ENCODE results near the gene LBR.
"Not testable (repeated sequence)": the region's sequence is repeated elsewhere in the genome, so short reads cannot be mapped to it uniquely, and the experiment has no call there.

The LBR gene

DNA sequence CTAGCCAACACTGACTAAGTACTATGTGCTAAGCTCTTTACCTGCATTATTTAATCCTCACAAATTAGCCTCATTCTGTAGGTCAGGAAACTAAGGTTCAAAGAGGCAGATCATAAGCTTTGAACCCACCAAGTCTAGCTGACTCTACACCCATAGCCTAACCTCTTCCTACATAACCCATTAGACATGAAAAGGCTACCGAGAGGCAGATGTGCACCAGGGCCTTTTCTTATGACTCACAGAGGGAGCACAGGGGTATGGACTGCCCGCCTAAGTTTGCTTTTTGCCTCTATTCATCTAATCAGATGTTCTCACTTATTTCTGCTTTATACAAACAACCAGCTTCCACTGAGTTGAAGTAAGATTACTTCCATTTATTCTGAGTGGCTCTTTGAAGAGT, 31.5 kb downstream of the LBR start:
- Mint-ChIP-seq H3K27me3 (no peaks in the 10 kb centered on the region), H3K9me3 (no peaks in the 10 kb centered on the region), H3K4me3 (no peak overlapping the region), H3K27ac (no peak overlapping the region), H3K4me1 (peaks cover 5% of the 10 kb centered on the region)
- ATAC-seq (peak; percentile 65), DNase-seq (no peak)

DNA sequence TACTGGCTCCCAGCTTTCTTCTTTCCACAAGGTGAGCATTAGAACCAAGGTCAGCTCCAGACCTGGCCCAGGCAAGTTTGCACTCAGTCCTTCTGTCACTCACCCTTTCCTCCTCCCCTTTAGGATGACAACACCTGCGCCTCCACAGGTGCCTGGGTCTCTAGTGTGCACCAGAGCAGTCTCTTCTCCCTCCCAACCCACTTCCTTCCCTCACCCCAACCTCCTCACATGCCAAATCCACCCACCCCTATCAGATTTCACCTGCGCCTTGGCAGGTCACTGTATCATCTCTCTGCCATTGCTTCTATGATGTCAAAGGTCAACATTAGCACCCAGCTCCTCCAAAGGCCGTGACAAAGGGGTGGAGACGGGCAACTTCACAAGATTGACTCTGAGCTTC, 38.0 kb downstream of the LBR start:
- peak; percentile 29 for ATAC-seq
- Mint-ChIP-seq H3K4me1 (no peaks in the 10 kb centered on the region), H3K4me3 (no peak overlapping the region), H3K27ac (peak overlapping the region; percentile 44 to 87), H3K27me3 (no peaks in the 10 kb centered on the region), H3K9me3 (no peaks in the 10 kb centered on the region)
- DNase-seq, result no peak

DNA sequence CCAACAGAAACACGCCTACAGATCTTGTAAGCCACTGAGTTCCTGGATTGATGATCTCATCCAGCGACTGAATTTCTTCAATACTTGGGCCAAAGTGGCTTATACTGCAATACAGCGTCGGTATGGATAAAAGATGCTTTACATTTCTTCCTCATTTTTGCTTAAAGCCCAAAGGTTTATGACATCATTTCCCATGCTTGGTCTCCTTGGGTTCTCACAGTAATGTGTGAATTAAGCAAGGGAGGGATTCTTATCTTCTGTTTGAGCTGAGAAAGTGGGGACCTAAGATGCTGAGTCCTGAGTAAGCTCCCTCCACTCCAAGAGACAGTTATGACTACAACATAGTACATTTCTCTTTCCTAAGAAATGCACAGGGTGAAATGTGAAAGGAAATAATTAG, 39.5 kb downstream of the LBR start:
- no peaks in the 10 kb centered on the region for H3K27me3 Mint-ChIP-seq
- H3K4me1 Mint-ChIP-seq, result no peaks in the 10 kb centered on the region
- no peak for ATAC-seq
- no peak overlapping the region for H3K4me3 Mint-ChIP-seq
- DNase-seq, result no peak
- no peaks in the 10 kb centered on the region for H3K9me3 Mint-ChIP-seq
- no peak overlapping the region for H3K27ac Mint-ChIP-seq

DNA sequence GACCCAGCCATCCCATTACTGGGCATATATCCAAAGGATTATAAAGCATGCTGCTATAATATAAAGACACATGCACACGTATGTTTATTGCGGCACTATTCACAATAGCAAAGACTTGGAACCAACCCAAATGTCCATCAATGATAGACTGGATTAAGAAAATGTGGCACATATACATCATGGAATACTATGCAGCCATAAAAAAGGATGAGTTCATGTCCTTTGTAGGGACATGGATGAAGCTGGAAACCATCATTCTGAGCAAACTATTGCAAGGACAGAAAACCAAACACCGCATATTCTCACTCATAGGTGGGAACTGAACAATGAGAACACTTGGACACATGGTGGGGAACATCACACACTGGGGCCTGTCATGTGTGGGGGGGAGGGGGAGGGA, 41.0 kb downstream of the LBR start:
- not testable (repeated sequence) for H3K27me3 Mint-ChIP-seq, H3K9me3 Mint-ChIP-seq, H3K27ac Mint-ChIP-seq, ATAC-seq, DNase-seq, H3K4me1 Mint-ChIP-seq, H3K4me3 Mint-ChIP-seq

DNA sequence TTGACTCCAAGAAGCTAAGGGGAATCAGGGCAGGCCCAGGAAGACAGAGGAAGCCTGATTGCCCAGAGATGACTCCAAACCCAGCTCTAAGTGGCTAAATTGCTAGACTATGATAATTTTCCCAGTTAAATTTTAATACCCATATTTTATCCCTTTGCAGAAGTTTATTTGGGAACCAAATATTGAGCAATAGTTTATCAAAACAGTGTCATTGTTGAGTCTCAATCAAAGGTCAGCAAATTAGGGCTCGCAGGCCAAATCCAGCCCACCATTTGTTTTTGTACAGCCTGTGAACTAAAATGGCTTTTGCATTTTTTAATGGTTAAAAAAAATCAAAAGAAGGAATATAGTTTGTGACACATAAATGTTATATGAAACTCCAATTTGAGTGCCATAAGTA, 47.1 kb downstream of the LBR start:
- Mint-ChIP-seq H3K9me3 (no peaks in the 10 kb centered on the region), H3K27me3 (no peaks in the 10 kb centered on the region), H3K4me3 (no peak overlapping the region), H3K27ac (no peak overlapping the region), H3K4me1 (no peaks in the 10 kb centered on the region)
- ATAC-seq (no peak), DNase-seq (no peak)

DNA sequence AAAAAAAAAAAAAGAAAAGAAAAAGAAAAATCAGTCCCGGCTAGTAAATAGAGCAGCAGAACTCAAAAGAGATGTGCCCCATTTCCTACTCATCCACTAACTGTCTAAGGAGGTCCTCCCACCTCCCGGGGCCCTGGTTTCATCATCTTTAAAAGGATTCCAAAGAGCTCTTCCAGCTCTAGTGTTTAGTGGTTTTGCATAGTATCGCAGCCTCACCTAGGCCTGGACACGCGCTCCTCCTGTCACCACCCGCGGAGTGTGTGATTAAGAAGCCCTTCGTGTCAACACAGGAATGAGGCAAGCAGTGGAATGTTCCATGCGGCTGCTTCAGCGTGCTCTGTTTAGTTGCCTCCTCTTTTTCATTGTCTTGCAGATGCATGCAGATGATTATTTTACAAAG, 49.0 kb downstream of the LBR start:
- no peak for DNase-seq
- Mint-ChIP-seq H3K27me3 (no peaks in the 10 kb centered on the region), H3K4me1 (no peaks in the 10 kb centered on the region), H3K9me3 (no peaks in the 10 kb centered on the region), H3K27ac (no peak overlapping the region), H3K4me3 (no peak overlapping the region)
- no peak for ATAC-seq

DNA sequence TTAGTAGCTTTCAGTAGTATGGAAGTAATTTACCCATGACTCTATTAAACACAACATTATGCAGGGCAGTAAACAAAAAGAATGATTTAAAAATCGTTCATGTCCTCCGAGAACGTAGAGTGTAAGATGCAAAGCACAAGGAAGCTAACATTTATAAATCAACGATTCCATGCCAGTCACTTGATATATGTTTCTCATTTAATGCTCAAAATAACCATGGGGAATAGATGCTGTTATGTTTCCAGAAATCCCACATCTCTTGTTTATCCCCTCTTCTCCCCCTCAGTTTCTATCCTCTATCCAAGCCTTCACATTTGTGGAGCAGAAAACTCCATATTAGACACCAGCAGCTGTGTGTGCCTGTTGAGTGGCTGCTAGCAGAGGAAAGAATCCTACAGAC, 52.8 kb downstream of the LBR start:
- Mint-ChIP-seq H3K27me3 (no peaks in the 10 kb centered on the region), H3K4me1 (no peaks in the 10 kb centered on the region), H3K9me3 (no peaks in the 10 kb centered on the region), H3K27ac (no peak overlapping the region), H3K4me3 (no peak overlapping the region)
- DNase-seq (no peak), ATAC-seq (no peak)

DNA sequence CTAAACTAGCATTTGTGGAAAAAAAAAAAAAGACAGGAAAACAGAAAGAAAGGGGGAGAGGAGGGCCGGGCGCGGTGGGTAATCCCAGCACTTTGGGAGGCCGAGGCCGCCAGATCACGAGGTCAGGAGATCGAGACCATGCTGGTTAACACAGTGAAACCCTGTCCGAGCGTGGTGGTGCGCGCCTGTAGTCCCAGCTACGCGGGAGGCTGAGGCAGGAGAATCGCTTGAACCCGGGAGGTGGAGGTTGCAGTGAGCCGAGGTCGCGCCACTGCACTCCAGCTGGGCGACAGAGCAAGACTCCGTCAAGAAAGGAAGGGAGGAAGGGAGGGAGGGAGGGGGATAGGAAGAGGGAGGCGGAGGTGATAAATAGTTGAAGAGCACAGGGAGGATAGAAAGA, 54.7 kb downstream of the LBR start:
- no peak overlapping the region for H3K4me3 Mint-ChIP-seq
- H3K27me3 Mint-ChIP-seq, result no peaks in the 10 kb centered on the region
- ATAC-seq, result no peak
- H3K4me1 Mint-ChIP-seq, result no peaks in the 10 kb centered on the region
- DNase-seq, result no peak
- H3K9me3 Mint-ChIP-seq, result no peaks in the 10 kb centered on the region
- H3K27ac Mint-ChIP-seq, result peak overlapping the region in 1 of 2 donors; percentile 75

DNA sequence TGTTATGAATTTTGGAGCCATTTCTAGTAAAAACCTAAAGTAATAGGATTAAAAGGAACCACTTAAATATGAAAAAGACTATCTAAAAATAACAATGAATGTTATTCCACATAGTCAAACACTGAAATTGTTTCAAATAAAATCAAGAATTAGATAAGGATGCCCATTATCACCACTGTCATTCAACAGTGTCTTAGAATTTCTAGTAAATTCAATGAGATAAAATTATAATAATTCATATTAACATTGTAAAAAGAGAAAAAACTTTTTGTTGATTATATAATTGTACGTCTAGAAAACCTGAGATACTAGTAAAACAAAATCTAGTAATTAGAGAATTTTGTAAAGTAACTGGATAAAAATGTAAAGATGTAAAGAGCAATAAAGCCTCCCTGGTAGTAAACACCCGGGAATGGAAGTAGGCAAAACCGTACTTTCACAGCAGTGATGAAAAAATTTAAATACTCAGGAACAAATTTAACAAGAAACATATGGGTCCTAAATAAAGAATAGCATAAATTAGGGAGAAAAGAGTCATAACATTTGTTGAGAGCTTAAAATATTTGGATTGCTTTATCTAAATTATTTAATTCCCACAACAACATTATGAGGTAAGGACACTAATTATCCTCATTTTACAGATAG, 56.4 kb downstream of the LBR start:
- DNase-seq (no peak), ATAC-seq (no peak)
- no peak overlapping the region for H3K4me3 Mint-ChIP-seq
- H3K27me3 Mint-ChIP-seq, result no peaks in the 10 kb centered on the region
- no peaks in the 10 kb centered on the region for H3K4me1 Mint-ChIP-seq
- no peaks in the 10 kb centered on the region for H3K9me3 Mint-ChIP-seq
- H3K27ac Mint-ChIP-seq, result no peak overlapping the region

DNA sequence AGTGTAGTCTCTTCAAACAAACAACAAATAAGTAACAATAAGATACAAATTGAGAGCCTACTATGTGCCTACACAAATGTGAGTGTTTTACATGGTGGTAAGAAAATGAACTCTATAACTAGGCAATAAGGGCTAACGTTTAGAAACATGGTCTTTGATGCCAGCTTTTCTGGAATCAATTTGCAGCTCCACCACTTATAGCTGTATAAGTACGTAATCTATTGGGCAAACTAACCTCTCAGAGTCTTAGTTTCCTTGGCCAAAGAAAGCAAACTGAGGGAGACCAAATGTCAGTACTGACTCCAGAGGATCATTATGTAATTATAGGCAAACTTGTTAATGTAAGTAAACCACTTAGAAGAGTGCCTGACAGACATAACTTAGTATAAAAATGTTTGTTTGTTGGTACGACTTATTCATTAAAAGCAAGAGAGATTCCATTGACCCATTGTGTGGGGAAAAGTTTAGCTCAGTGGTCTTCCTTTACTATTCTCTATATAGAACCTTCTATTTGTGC, 59.7 kb downstream of the LBR start:
- Mint-ChIP-seq H3K9me3 (no peaks in the 10 kb centered on the region), H3K4me3 (no peak overlapping the region), H3K27me3 (no peaks in the 10 kb centered on the region), H3K4me1 (no peaks in the 10 kb centered on the region), H3K27ac (no peak overlapping the region)
- DNase-seq (no peak), ATAC-seq (no peak)

DNA sequence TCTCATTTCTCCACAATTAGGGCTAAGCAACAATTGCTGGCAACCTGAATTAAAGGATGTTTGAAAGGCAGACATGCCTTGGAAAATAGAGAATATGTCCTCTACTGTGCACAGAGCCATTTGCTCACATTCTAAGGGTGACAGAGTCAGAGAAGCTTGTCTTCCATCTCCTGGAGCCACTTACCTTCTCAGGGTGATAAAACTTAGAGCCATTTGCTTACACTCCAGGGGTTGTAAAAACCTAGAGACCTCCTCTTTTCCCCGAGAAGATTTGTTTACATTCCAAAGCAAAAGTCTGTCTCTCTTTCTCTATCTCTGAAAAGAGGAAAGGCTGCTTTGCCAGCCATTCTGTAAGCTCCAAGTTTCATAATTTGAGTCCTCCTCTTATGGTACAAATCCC, 61.3 kb downstream of the LBR start:
- Mint-ChIP-seq H3K27ac (no peak overlapping the region), H3K4me1 (no peaks in the 10 kb centered on the region), H3K4me3 (no peak overlapping the region), H3K9me3 (no peaks in the 10 kb centered on the region), H3K27me3 (no peaks in the 10 kb centered on the region)
- ATAC-seq (no peak), DNase-seq (no peak)

DNA sequence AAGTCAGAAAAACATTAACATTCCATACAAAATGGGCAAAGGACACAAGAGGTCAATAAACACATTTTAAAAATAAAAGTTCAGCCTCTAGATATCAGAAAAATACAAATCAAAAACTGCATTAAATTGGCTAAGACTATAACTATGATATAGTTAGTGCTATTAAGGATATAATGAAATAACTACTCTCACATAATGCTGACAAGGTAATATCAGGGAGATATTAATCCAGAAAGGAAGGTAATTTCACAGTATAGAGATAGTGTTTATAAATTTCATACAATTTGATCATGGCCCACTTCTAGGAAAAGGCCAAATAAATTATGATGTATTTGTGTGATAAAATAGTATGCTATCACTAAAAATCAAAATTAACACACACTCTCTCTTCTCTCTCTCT, 61.8 kb downstream of the LBR start:
- DNase-seq (no peak), ATAC-seq (no peak)

DNA sequence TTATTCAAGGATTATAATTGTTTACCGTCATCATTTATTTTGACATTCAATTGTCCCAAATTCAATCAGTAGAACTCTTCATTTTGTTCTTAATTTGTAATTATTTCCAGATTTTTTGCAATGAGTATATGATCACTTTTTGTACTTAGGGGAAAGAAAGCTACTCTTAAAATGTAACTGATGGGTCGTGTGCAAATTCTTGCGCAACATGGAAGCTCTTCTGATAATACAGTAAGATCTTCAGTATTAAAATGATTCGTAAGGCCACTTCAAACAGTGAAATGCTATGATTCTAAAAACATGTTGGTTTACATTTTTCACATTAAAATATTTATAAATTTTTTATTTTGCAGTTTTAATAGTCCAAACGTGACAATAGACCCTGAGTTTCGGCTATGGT, 63.4 kb downstream of the LBR start:
- ATAC-seq (no peak), DNase-seq (no peak)
- Mint-ChIP-seq H3K4me3 (no peak overlapping the region), H3K9me3 (no peaks in the 10 kb centered on the region), H3K4me1 (no peaks in the 10 kb centered on the region), H3K27ac (no peak overlapping the region), H3K27me3 (no peaks in the 10 kb centered on the region)

More for the DNA sequence above, 61.8 kb downstream of the LBR start:
- Mint-ChIP-seq H3K4me3 (no peak overlapping the region), H3K27ac (no peak overlapping the region), H3K9me3 (no peaks in the 10 kb centered on the region), H3K27me3 (no peaks in the 10 kb centered on the region), H3K4me1 (no peaks in the 10 kb centered on the region)

DNA sequence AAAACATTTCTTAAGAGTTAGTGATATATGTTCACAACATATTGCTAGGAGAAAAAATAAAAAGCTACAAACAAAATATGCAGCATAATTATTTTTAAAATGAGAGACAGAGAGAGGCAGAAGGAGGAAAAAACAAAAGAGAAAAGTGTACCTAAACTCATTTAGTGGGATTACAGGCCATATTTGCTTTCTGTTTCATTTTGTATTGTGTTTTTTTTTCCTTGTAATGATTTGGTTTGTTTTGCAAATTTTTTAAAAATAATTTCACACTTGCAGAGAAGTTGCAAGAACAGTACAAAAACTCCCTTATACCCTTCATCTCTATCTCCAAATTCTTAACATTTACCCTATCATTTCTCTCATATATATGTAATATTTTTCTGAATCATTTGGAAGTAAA, 65.0 kb downstream of the LBR start:
- no peaks in the 10 kb centered on the region for H3K9me3 Mint-ChIP-seq
- no peaks in the 10 kb centered on the region for H3K4me1 Mint-ChIP-seq
- ATAC-seq (no peak), DNase-seq (no peak)
- no peak overlapping the region for H3K27ac Mint-ChIP-seq
- H3K4me3 Mint-ChIP-seq, result no peak overlapping the region
- H3K27me3 Mint-ChIP-seq, result peaks cover 8% of the 10 kb centered on the region

DNA sequence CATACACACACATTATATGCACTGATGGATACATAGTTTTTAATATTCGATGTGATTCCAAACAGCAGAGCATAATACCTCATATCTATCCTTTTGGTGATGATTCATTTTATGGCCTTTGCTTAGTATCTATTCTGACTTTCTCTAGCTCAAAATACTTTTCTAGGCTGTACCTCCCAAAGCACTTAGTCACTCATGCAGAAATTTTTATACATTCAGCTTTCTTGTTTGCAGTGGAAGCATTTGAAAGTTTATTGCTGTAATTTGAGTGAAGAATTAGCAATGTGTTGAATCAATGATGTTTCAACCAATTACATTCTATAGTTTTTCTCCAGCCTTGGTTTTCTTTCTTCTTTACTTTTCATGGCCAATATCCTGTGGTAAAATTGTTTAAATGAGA, 66.7 kb downstream of the LBR start:
- DNase-seq (no peak), ATAC-seq (no peak)

DNA sequence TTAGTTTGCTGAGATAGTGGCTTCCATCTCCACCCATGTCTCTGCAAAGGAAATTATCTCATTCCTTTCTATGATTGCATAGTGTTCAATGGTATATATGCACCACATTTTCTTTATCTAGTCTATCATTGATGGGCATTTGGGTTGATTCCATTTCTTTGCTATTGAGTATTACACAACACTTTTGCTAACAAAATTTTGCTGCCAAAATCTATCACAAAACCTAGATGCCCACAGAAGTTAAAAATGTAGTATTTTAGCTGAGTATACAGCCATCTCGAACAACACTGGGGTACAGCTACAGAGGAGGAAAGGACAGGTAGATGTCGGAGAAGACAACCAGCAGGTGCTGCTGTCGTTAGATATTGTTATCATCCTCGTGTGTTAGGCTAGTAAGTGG, 67.7 kb downstream of the LBR start:
- Mint-ChIP-seq H3K9me3 (no peaks in the 10 kb centered on the region), H3K27me3 (peaks cover 8% of the 10 kb centered on the region), H3K27ac (no peak overlapping the region), H3K4me3 (no peak overlapping the region), H3K4me1 (no peaks in the 10 kb centered on the region)
- ATAC-seq (no peak), DNase-seq (no peak)

More for the DNA sequence above, 66.7 kb downstream of the LBR start:
- Mint-ChIP-seq H3K4me1 (no peaks in the 10 kb centered on the region), H3K4me3 (no peak overlapping the region), H3K27me3 (peaks cover 8% of the 10 kb centered on the region), H3K9me3 (no peaks in the 10 kb centered on the region), H3K27ac (no peak overlapping the region)

DNA sequence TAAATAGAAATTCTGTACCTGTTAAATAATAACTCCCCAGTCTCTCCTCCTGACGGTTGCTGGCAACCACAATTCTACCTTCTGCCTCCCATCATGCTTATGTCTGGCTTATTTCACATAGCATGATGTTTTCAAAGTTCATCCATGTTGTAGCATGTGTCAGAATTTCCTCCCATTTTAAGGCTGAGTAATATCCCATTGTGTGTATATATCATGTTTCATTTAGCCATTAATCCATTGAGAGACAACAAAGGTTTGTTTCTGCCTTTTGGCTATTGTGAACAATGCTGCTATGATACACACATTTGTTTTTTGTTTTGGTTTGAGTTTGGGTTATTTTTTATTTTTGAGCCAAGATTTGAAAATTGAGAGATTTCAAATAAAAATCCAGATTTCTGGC, 72.0 kb downstream of the LBR start:
- Mint-ChIP-seq H3K27me3 (peaks cover 8% of the 10 kb centered on the region), H3K27ac (no peak overlapping the region), H3K4me3 (no peak overlapping the region), H3K4me1 (no peaks in the 10 kb centered on the region), H3K9me3 (no peaks in the 10 kb centered on the region)
- ATAC-seq (no peak), DNase-seq (no peak)
